Stimulated activated CD8-positive, alpha-beta memory T cell treated with anti-CD3 and anti-CD28 coated beads, Interleukin-15, amount 100 ng/mL, for 24 hours (primary cell): ENCODE data around the gene OR8B4.
"Not testable (repeated sequence)": the region's sequence is repeated elsewhere in the genome, so short reads cannot be mapped to it uniquely, and the experiment has no call there.

ENCODE experiments used
- DNase-seq: peaks from one replicate; pipeline ENCODE4 v3.0.0-alpha.2; 2020; ENCODE audit warnings: low read depth

Gene OR8B4

DNA sequence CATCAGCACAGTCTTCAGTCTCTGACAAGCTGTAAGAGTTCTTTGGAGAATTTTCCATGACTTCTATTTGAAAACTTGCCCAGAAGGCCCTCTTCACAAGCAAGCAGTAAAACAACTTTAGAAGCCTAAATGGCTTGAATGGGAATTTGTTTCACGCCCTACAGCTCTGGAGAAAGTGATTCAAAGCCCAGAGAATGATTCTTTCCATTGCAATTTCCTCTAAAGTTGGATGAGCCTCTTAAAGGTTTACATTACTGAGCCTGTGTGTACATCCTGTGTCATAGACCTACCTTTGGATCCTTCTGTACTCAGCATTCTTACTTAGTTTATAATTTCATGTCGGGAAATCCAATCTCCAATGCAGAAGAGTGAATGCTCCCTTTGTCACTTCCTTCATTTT, 19.1 kb downstream of the OR8B4 start:
- no peak for DNase-seq

DNA sequence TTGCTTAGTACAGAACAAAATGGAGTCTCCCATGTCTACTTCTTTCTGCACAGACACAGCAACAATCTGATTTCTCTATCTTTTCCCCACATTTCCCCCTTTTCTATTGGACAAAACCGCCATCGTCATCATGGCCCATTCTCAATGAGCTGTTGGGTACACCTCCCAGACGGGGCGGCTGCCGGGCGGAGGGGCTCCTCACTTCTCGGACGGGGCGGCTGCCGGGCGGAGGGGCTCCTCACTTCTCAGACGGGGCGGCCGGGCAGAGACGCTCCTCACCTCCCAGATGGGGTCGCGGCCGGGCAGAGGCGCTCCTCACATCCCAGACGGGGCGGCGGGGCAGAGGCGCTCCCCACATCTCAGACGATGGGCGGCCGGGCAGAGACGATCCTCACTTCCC, 21.5 kb downstream of the OR8B4 start:
- not testable (repeated sequence) for DNase-seq

DNA sequence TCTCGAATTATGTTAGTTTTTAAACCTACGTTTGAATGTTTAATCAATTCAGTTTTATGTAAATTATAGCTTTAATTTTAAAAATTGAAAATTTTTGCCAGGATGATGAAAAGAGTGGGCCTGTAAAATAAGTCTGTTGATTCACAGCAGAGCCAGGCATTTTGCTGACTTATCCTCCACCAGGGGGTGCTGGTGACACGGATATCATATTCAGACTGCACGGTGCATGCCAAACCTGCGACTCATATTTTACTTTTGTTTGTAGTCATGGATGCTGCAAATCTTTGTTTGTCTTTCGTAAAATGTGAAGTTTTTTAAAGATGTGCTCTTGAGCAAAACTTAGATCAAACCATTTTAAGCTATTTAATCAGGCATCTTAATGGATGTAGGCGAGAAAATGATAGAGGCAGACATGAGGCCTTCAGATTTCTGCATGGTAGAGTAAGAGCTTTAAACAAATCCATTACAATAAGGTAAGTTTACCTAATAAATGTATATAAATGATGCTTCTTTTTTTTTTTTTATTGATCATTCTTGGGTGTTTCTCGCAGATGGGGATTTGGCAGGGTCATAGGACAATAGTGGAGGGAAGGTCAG, 22.2 kb downstream of the OR8B4 start:
- no peak for DNase-seq

- no peak for DNase-seq
These were observed 25.7 kb downstream of the OR8B4 start, which contains the start of gene OR8B3 for GRCh38 chr11:124398924-124399323. OR8B3 (minus strand) TSS chr11:124399024; CDS start chr11:124397351, 1,673 bp downstream.

DNA sequence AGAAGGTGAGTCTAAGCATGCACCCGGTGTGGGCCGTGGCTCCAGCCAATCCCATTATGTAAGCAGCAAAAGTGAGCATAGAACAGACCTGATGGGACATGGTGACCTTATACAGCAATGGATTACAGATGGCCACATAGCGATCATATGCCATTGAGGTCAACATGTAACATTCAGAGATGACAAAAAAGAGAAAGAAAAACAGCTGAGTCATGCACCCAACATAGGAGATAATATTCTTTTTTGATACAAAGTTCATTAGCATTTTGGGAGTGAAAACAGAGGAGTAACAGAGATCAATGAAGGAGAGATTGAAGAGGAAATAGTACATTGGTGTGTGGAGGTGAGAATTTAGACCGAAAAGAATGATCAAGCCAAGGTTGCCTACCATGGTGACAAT, 27.8 kb downstream of the OR8B4 start:
- not testable (repeated sequence) for DNase-seq

- no peak for DNase-seq
These were observed 30.3 kb downstream of the OR8B4 start for GRCh38 chr11:124394408-124394807.

DNA sequence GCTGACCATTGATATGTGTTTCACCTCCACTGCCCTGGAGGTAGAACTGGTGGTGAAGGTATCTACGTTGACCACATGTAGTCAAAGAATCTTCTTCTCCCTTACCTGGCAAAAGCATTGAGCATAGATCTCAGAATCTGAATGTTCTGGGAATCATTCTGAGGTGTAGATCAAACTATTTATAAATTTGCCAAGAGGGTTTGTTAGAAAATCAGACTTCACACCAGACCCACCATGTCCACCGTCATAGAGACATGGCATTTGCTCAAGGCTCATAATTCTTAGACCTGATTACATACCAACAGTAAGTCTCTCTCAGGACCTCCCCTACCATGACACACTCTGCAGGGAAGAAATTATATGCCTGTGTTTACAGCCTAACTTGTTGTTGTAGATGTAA, 40.3 kb downstream of the OR8B4 start, which contains the start of gene OR8B2:
TSS of gene OR8B2 (minus strand) at position 101 of the 400 bp plus-strand sequence. CDS start 1,156 bp downstream, outside the sequence.
- DNase-seq, result no peak

DNA sequence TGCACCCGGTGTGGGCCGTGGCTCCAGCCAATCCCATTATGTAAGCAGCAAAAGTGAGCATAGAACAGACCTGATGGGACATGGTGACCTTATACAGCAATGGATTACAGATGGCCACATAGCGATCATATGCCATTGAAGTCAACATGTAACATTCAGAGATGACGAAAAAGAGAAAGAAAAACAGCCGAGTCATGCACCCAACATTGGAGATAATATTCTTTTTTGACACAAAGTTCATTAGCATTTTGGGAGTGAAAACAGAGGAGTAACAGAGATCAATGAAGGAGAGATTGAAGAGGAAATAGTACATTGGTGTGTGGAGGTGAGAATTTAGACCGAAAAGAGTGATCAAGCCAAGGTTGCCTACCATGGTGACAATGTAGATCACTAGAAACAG, 41.8 kb downstream of the OR8B4 start:
- not testable (repeated sequence) for DNase-seq

DNA sequence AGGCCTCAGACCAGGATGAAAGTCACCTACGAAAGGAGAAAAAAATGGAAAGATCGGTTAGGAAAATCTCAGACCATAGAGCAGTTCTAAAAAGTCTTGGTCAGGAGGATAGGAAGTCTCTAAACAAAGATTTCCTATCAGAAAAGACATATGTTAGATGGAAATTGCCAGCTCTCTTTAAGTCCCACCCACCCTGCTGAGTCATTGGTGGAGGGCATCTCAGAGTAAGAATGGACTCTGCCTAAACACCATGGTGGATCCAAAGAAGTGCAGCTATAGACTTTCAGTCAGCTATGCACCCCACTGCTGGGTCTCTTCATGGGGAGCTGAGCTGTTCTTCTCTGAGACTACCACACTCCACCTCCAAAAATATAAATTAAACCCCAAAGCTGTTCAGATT, 44.1 kb downstream of the OR8B4 start:
- DNase-seq, result no peak

- DNase-seq, result no peak
These were observed 48.4 kb downstream of the OR8B4 start for GRCh38 chr11:124376280-124376679.
